K562 treated with DMSO at 1 percent for 48 hours (cell line): Measurements from ENCODE around the gene CRADD. TPM values are rescaled to one million over a fixed set of nuclear protein-coding genes. Genes with fewer than 3 reads are reported as not detected.

Experiments used
- total RNA-seq: library from RNA; unstranded; fragments of 300-600 nt; gene quantifications from 2 replicates; pipeline ENCODE4 v1.2.3, GENCODE V29; 2022; ENCODE audit warnings: low replicate concordance; ENCODE audit errors: extremely low read depth

The CRADD gene
- not detected in 2 replicates for total RNA-seq

DNA sequence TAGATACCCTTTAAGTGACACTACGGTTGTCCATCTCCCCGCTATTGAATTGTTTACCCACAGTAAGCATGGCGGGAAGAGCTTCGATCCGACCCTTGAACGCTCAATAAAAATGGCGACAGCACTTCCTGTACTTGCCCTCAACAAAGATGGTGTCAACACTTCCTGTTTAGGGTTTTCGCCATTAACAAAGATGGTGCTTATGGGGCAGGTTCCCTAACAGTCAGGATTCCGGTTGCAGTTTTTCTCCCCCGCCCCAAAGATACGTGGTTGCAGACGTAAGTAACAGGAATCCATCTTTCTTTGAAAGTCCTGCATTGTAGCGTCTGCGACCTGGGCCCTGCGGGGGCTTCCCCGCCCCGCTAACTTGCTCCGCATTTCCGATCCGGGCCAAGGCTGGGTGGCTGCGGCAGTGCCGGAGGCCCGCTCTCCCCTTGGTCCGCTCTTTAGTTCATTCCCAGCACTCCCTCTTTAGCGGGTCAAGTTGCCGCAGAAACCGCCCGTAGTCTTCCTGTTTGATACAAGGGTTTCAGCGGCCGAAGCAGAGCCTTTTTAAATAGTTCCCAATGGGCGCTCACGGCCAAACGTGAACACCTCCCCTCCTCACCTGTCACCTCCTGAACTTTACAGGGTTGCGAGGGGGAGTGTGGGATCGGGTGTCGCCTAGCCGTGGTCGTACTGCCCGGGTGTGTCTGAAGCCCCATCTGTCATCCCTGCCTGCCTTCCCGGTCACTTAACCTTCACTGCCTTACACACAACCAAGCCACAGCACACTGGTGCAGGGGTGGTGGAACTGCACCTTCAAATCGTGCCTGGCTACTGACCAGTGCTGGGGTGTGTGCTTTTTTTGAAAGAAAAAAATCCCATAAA is at the start of gene CRADD:
TSS of gene CRADD (plus strand) at position 181 of the 870 bp plus-strand sequence.

Other genes with a start within 250 kb of the CRADD start
- gene UBE2N, start 235.4 kb upstream of the CRADD start, total RNA-seq = not detected in 2 replicates
- not detected in 2 replicates for gene MRPL42, start 209.9 kb upstream of the CRADD start, total RNA-seq
- not detected in 2 replicates for gene SOCS2, start 104.7 kb upstream of the CRADD start, total RNA-seq